ENCODE results near the gene SH3RF3. TPM values are rescaled to one million over a fixed set of nuclear protein-coding genes. Genes with fewer than 3 reads are reported as not detected.
A peak's percentile ranks its signal among the peaks of the same experiment; 100 is the strongest.

Gene SH3RF3
- total RNA-seq, 4 donors from 2014 or later: 2.8 to 5.7 (median 3.0) TPM

DNA sequence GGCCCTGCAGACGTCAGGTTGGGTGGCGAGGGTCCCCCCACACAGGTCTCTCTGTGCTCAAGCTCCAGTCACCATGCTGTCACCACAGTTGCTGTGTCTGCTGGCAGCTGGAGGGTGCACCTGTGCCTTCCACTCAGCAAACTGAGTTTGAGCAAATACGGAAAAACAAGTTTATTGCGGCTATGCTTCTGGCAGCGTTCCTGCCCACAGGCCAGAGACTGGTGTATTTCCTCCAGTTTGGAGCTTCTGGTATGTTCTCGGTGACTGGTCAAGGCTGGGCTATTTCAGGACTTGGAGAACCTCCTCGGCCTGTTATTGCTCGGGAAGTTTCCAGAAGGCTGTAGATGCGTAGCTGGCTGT lies 352.2 kb downstream of the SH3RF3 start:
- in situ Hi-C loops (cut with MboI; ENCODE audit: low sequenced_read_pairs in 4 of 4): no loop called here
- Histone ChIP-seq H3K36me3 (no peaks in the 10 kb centered on the region), H3K9me3 (no peaks in the 10 kb centered on the region), H3K4me1 (peaks cover 38 to 42% of the 10 kb centered on the region in 2 donors), H3K27ac (peak overlapping the region; percentile 7 to 65 (median 48)), H3K27me3 (no peaks in the 10 kb centered on the region), H3K4me3 (no peak overlapping the region)
- intact Hi-C loops (cut with DNase I; ENCODE audit: low total_unique reads): no loop called here
- TF ChIP-seq POLR2A (IDR thresholded peaks at IDR 0.05): no peak
- TF ChIP-seq, protein P1, sequence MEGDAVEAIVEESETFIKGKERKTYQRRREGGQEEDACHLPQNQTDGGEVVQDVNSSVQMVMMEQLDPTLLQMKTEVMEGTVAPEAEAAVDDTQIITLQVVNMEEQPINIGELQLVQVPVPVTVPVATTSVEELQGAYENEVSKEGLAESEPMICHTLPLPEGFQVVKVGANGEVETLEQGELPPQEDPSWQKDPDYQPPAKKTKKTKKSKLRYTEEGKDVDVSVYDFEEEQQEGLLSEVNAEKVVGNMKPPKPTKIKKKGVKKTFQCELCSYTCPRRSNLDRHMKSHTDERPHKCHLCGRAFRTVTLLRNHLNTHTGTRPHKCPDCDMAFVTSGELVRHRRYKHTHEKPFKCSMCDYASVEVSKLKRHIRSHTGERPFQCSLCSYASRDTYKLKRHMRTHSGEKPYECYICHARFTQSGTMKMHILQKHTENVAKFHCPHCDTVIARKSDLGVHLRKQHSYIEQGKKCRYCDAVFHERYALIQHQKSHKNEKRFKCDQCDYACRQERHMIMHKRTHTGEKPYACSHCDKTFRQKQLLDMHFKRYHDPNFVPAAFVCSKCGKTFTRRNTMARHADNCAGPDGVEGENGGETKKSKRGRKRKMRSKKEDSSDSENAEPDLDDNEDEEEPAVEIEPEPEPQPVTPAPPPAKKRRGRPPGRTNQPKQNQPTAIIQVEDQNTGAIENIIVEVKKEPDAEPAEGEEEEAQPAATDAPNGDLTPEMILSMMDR (IDR thresholded peaks at IDR 0.05 in 4 of 5, conservative IDR thresholded peaks at IDR 0.05 in 1 of 5): no peak
- DNase-seq (peak; percentile 38 to 56), ATAC-seq (peak; percentile 58 to 63)

DNA sequence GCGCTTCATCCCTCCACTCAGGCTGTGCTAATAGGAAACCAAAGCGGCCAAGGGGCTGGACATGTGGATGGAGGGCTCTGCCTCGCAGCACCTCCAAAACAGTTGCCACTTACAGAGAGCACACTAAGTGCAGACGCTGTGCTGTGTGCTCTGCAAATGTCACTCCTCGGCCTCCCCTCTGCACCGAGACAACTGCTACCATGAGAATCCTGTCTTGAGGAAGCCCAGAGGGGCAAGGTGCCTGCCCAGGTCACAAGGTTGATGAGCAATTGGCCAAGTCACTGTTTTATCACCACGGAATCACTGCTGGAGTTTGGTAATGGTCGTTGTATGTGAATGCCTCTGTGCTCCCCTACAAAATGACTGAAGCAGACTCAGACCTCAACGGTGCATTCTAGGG lies 352.6 kb downstream of the SH3RF3 start:
- in situ Hi-C loops (cut with MboI; ENCODE audit: low sequenced_read_pairs in 4 of 4) (no loop called here), intact Hi-C loops (cut with DNase I; ENCODE audit: low total_unique reads) (no loop called here)
- Histone ChIP-seq H3K4me1 (peaks cover 38 to 42% of the 10 kb centered on the region in 2 donors), H3K36me3 (no peaks in the 10 kb centered on the region), H3K4me3 (no peak overlapping the region), H3K27me3 (no peaks in the 10 kb centered on the region), H3K27ac (peak overlapping the region in 3 of 4 donors; percentile 33 to 65 (median 64)), H3K9me3 (no peaks in the 10 kb centered on the region)
- no peak for TF ChIP-seq POLR2A (IDR thresholded peaks at IDR 0.05)
- TF ChIP-seq, protein P1 (IDR thresholded peaks at IDR 0.05 in 4 of 5, conservative IDR thresholded peaks at IDR 0.05 in 1 of 5): no peak
- no peak for DNase-seq
- no peak for ATAC-seq

DNA sequence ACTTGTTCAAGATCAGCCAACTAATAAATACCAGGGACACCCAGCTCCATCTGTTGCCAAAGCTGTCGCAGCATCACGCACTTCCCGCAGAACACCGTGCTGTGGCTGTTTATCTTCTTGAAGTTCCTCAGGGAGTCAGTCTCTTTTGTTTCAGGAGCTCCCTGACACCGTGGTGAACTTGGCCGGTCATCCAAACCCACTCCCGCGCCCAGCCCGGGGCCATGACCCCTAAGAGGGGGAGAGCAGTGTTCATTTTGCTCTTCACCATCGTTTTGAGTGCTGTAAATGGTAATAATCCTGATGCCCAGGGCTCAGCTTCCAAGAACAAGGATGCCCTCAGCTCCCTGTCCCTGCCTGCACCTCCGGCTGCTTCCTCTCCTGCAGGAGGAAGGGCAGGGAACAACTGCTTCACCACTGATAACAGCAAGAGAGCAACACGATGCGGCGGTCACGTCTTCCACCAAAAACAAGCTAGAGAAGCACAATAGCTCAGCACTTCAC lies 353.4 kb downstream of the SH3RF3 start:
- intact Hi-C loops (cut with DNase I; ENCODE audit: low total_unique reads) (no loop called here), in situ Hi-C loops (cut with MboI; ENCODE audit: low sequenced_read_pairs in 4 of 4) (no loop called here)
- no peaks in the 10 kb centered on the region for H3K27me3 ChIP-seq
- H3K9me3 ChIP-seq: no peaks in the 10 kb centered on the region
- ATAC-seq (no peak), DNase-seq (no peak)
- H3K4me3 ChIP-seq: no peak overlapping the region
- H3K36me3 ChIP-seq: no peaks in the 10 kb centered on the region
- H3K27ac ChIP-seq: peak overlapping the region in 3 of 4 donors; percentile 46 to 71 (median 69)
- peaks cover 38 to 42% of the 10 kb centered on the region in 2 donors for H3K4me1 ChIP-seq
- TF ChIP-seq, protein P1 (IDR thresholded peaks at IDR 0.05 in 4 of 5, conservative IDR thresholded peaks at IDR 0.05 in 1 of 5): no peak
- TF ChIP-seq POLR2A (IDR thresholded peaks at IDR 0.05): no peak

DNA sequence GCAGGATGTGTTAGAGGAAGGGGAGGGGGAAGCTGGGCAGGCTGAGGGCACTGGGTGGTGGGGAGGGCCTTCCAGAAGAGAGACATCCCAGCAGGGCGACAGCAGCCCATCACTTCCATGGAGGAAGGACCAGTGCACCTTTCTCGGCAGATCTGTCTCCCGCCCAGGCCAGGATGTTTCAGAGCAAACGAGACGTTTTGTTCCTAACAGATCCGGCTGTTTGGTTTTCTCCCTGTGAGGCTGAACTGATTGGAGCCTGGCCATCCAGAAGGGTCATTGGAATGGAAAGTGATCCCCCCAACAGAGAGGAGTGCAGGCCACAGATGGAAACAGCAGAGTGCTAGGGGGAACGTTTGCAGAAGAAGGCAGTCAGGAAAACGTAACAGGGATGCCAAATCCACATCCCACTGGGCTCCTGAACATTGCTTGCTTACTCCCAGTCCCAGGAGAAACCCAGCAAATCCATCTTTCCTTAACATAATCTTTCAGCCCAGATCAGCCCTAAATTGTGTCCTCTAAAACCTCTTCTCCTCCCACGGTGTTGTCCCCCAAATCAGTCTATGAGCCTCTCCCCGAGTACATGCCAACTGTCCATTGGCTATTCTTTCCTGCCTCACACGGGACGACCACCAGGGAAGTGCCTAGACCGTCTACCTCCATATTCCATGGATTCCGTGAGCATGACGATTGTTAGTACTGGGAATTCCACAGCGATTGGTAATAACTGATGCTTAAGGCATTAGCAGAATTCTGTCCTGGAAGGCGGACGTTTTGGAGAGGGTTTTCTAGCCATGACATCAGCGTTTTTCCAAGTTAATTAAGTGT lies 357.9 kb downstream of the SH3RF3 start:
- Histone ChIP-seq H3K9me3 (no peaks in the 10 kb centered on the region), H3K36me3 (no peaks in the 10 kb centered on the region), H3K27ac (no peak overlapping the region), H3K4me3 (no peak overlapping the region), H3K4me1 (peaks cover 15 to 16% of the 10 kb centered on the region in 2 donors), H3K27me3 (no peaks in the 10 kb centered on the region)
- no peak for DNase-seq
- intact Hi-C loops (cut with DNase I; ENCODE audit: low total_unique reads) (no loop called here), in situ Hi-C loops (cut with MboI; ENCODE audit: low sequenced_read_pairs in 4 of 4) (no loop called here)
- TF ChIP-seq, protein P1 (IDR thresholded peaks at IDR 0.05 in 4 of 5, conservative IDR thresholded peaks at IDR 0.05 in 1 of 5): no peak
- no peak for TF ChIP-seq POLR2A (IDR thresholded peaks at IDR 0.05)
- no peak for ATAC-seq
